ENCODE data around the gene FRMPD4.

- TF ChIP-seq CTCF (conservative IDR thresholded peaks at IDR 0.05) = no peak
- no peak for TF ChIP-seq EZH2 (IDR thresholded peaks at IDR 0.05; ENCODE audit: low read depth)
Measured at GRCh38 chrX:12282991-12283390, 144.7 kb downstream of the FRMPD4 start.

Measured in PC-9 (cell line).